Mucosa of descending colon (tissue), 3 donors: ENCODE data around the gene COA4. TPM values are rescaled to one million over a fixed set of nuclear protein-coding genes. Genes with fewer than 3 reads are reported as not detected.

ENCODE experiments used
- ATAC-seq: fragments of 200-7000 bp; cut with Tn5 transposase; one replicate; pipeline ENCODE4 v1.9.1; 2020; ENCODE audit warnings: mild to moderate bottlenecking, moderate library complexity
- DNase-seq, 3 donors: peaks; one replicate each; pipeline ENCODE4 v3.0.0-alpha.2; 2020
- H3K36me3 ChIP-seq: fragments of 200-600 bp; one replicate; pipeline ENCODE4 v1.8.0; 2021; ENCODE audit warnings: low read depth, mild to moderate bottlenecking
- H3K4me1 ChIP-seq: fragments of 200-600 bp; one replicate; pipeline ENCODE4 v1.8.0; 2021; ENCODE audit warnings: low read depth, mild to moderate bottlenecking
- H3K4me3 ChIP-seq: fragments of 200-600 bp; one replicate; pipeline ENCODE4 v1.8.0; 2021; ENCODE audit warnings: mild to moderate bottlenecking
- H3K9me3 ChIP-seq: fragments of 200-600 bp; one replicate; pipeline ENCODE4 v1.8.0; 2021; ENCODE audit warnings: mild to moderate bottlenecking
- CTCF ChIP-seq: fragments of 200-600 bp; IDR thresholded peaks from one replicate; pipeline ENCODE4 v1.8.0; 2022; ENCODE audit warnings: antibody characterized with exemption, mild to moderate bottlenecking
- intact Hi-C, 2 donors: fragments of 100-400 bp; cut with DNase I in 1 of 2; cut with micrococcal nuclease in 1 of 2; formaldehyde crosslinking; loops; one replicate each; pipeline versions ENCODE4 v1.11.0 to v1.11.1; 2022; cut with DNase I, micrococcal nuclease
- total RNA-seq, 3 donors: library from RNA; stranded (reverse); fragmentation: NEBNext Ultra II Directional in 2 of 3; extraction: Animal tissue kit (Norgen Biotek cat#: 25700) in 2 of 3; gene quantifications; one replicate each; pipeline versions ENCODE4 v1.2.1 to v1.2.4, GENCODE V29; 2021 to 2023
- donor health status: DM: no; HTN: no; CAD: no; lungs with moderate emphysema.
- donor health status: DM: no; HTN: no; CAD: no.
- donor health status: DM: no; HTN: yes; CAD: no.

COA4 gene
- total RNA-seq, 3 donors from 2014 or later: 55.7 to 76.3 (median 61.0) TPM

- intact Hi-C loops: no loop called here
- Histone ChIP-seq H3K4me3 (no peak overlapping the region), H3K4me1 (no peaks in the 10 kb centered on the region), H3K9me3 (no peaks in the 10 kb centered on the region), H3K36me3 (no peaks in the 10 kb centered on the region)
- ATAC-seq: peak; percentile 36
- DNase-seq: no peak
- no peak for TF ChIP-seq CTCF
These were observed 35.4 kb upstream of the COA4 start for GRCh38 chr11:73912026-73912425.

GRCh38 chr11:73907191-73907590 is 30.5 kb upstream of the COA4 start:
- intact Hi-C loops: no loop called here
- H3K9me3 ChIP-seq: no peaks in the 10 kb centered on the region
- H3K4me1 ChIP-seq: no peaks in the 10 kb centered on the region
- no peak overlapping the region for H3K4me3 ChIP-seq
- ATAC-seq (peak; percentile 34), DNase-seq (no peak)
- TF ChIP-seq CTCF: no peak
- no peaks in the 10 kb centered on the region for H3K36me3 ChIP-seq

- Histone ChIP-seq H3K36me3 (no peaks in the 10 kb centered on the region), H3K4me3 (no peak overlapping the region), H3K9me3 (no peaks in the 10 kb centered on the region), H3K4me1 (no peaks in the 10 kb centered on the region)
- DNase-seq (no peak), ATAC-seq (no peak)
- no peak for TF ChIP-seq CTCF
- intact Hi-C loops: no loop called here
These were observed 25.7 kb upstream of the COA4 start for GRCh38 chr11:73902303-73902702.

GRCh38 chr11:73894725-73895335 is 18.2 kb upstream of the COA4 start:
- DNase-seq (no peak), ATAC-seq (no peak)
- no peak for TF ChIP-seq CTCF
- H3K9me3 ChIP-seq: no peaks in the 10 kb centered on the region
- no peaks in the 10 kb centered on the region for H3K4me1 ChIP-seq
- H3K4me3 ChIP-seq: no peak overlapping the region
- H3K36me3 ChIP-seq: no peaks in the 10 kb centered on the region
- intact Hi-C loops: no loop called here

- TF ChIP-seq CTCF: no peak
- H3K36me3 ChIP-seq: no peaks in the 10 kb centered on the region
- H3K9me3 ChIP-seq: no peaks in the 10 kb centered on the region
- no peaks in the 10 kb centered on the region for H3K4me1 ChIP-seq
- ATAC-seq: no peak
- no peak for DNase-seq
- intact Hi-C loops: no loop called here
- no peak overlapping the region for H3K4me3 ChIP-seq
These were observed 16.4 kb upstream of the COA4 start for GRCh38 chr11:73893041-73893440.

GRCh38 chr11:73889536-73889935 is 12.9 kb upstream of the COA4 start:
- no peaks in the 10 kb centered on the region for H3K4me1 ChIP-seq
- DNase-seq (no peak), ATAC-seq (no peak)
- H3K4me3 ChIP-seq: no peak overlapping the region
- TF ChIP-seq CTCF: no peak
- no peaks in the 10 kb centered on the region for H3K9me3 ChIP-seq
- H3K36me3 ChIP-seq: no peaks in the 10 kb centered on the region
- intact Hi-C loops: no loop called here
